Liver (tissue), 9 donors: ENCODE data around the gene NRIP1. TPM values are rescaled to one million over a fixed set of nuclear protein-coding genes. Genes with fewer than 3 reads are reported as not detected.

Experiments used
- DNase-seq: peaks from one replicate; pipeline ENCODE4 v3.0.0-alpha.2; 2017; ENCODE audit warnings: low spot score
- H3K27ac ChIP-seq, 2 donors: one replicate each; pipeline ENCODE4 v1.7.0; 2013; ENCODE audit warnings: inconsistent platforms in 2 of 2, low read length in 2 of 2, control low read depth in 1 of 2, low read depth in 1 of 2, mild to moderate bottlenecking in 1 of 2
- H3K27me3 ChIP-seq, 4 donors: one replicate each; pipeline versions ENCODE4 v1.6.1 to v1.7.0; 2013; ENCODE audit warnings: low read length in 3 of 4, inconsistent platforms in 1 of 4, mild to moderate bottlenecking in 1 of 4, moderate library complexity in 1 of 4; ENCODE audit not compliant: control insufficient read depth in 4 of 4, insufficient read depth in 4 of 4
- H3K36me3 ChIP-seq, 4 donors: one replicate each; pipeline versions ENCODE4 v1.6.1 to v1.7.0; 2013; ENCODE audit warnings: low read length in 3 of 4, mild to moderate bottlenecking in 3 of 4, low read depth in 1 of 4, moderate library complexity in 1 of 4; ENCODE audit not compliant: control insufficient read depth in 4 of 4, insufficient read depth in 3 of 4
- H3K4me1 ChIP-seq, 4 donors: one replicate each; pipeline versions ENCODE4 v1.6.1 to v1.7.0; 2013; ENCODE audit warnings: low read length in 3 of 4, mild to moderate bottlenecking in 3 of 4, moderate library complexity in 1 of 4; ENCODE audit not compliant: control insufficient read depth in 4 of 4, insufficient read depth in 4 of 4
- H3K4me3 ChIP-seq, 3 donors: one replicate each; pipeline versions ENCODE4 v1.6.1 to v1.7.0; 2013; ENCODE audit warnings: low read length in 3 of 3, control low read depth in 1 of 3, low read depth in 1 of 3, mild to moderate bottlenecking in 1 of 3
- H3K9ac ChIP-seq, 2 donors: one replicate each; pipeline ENCODE4 v1.7.0; 2013; ENCODE audit warnings: low read length in 2 of 2, mild to moderate bottlenecking in 2 of 2, moderate library complexity in 2 of 2, control low read depth in 1 of 2, low read depth in 1 of 2
- H3K9me3 ChIP-seq, 4 donors: one replicate each; pipeline versions ENCODE4 v1.6.1 to v1.7.0; 2013; ENCODE audit warnings: low read length in 3 of 4; ENCODE audit not compliant: control insufficient read depth in 4 of 4
- FOXA1 ChIP-seq: IDR thresholded peaks from 2 replicates; pipeline ENCODE4 v1.6.1; 2016; ENCODE audit warnings: antibody characterized with exemption
- HNF4A ChIP-seq, 2 donors: conservative IDR thresholded peaks; 2 replicates each; pipeline ENCODE4 v1.6.1; 2016; ENCODE audit warnings: antibody characterized with exemption in 2 of 2, mild to moderate bottlenecking in 2 of 2
- HNF4G ChIP-seq: IDR thresholded peaks from 2 replicates; pipeline ENCODE4 v1.6.1; 2016; ENCODE audit warnings: antibody characterized with exemption
- JUND ChIP-seq, 2 donors: IDR thresholded peaks; 2 replicates each; pipeline ENCODE4 v1.6.1; 2016; ENCODE audit warnings: antibody characterized with exemption in 2 of 2
- NR2F2 ChIP-seq: IDR thresholded peaks from 2 replicates; pipeline ENCODE4 v1.6.1; 2016; ENCODE audit warnings: antibody characterized with exemption
- RAD21 ChIP-seq, 2 donors: IDR thresholded peaks; 2 replicates each; pipeline ENCODE4 v1.6.1; 2016; ENCODE audit warnings: antibody characterized with exemption in 2 of 2, mild to moderate bottlenecking in 2 of 2
- RXRA ChIP-seq, 2 donors: IDR thresholded peaks; 2 replicates each; pipeline ENCODE4 v1.6.1; 2017 to 2018; ENCODE audit warnings: antibody characterized with exemption in 2 of 2, mild to moderate bottlenecking in 1 of 2
- SP1 ChIP-seq: IDR thresholded peaks from 2 replicates; pipeline ENCODE4 v1.6.1; 2018; ENCODE audit warnings: antibody characterized with exemption, mild to moderate bottlenecking
- YY1 ChIP-seq: IDR thresholded peaks from 2 replicates; pipeline ENCODE4 v1.6.1; 2016; ENCODE audit warnings: antibody characterized with exemption, mild to moderate bottlenecking
- WGBS: extraction: QIAGEN DNeasy Blood & Tissue Kit; methylation state at CpG from one replicate; pipeline ENCODE4 v1.1.7; 2013; 5-methylcytosine and 5-hydroxymethylcytosine counted together
- polyA plus RNA-seq, 2 donors: library from polyadenylated mRNA; stranded (reverse) in 1 of 2; unstranded in 1 of 2; fragments of 200-250 nt in 1 of 2; fragments of >200 nt in 1 of 2; fragmentation: Nextera tagmentation in 1 of 2; extraction: Ambion mirVana in 1 of 2; gene quantifications; one replicate each; pipeline versions ENCODE4 v1.2.1 to v1.2.3, GENCODE V29; 2013 to 2015
- total RNA-seq, 2 donors: library from RNA; depleted of rRNA; stranded (reverse); fragments of >200 nt; gene quantifications; one replicate each; pipeline ENCODE4 v1.2.3, GENCODE V29; 2014
- TF ChIP-seq, protein P1 (sequence below): IDR thresholded peaks from 2 replicates; pipeline ENCODE4 v1.6.1; 2016; ENCODE audit warnings: antibody characterized with exemption, mild to moderate bottlenecking
- TF ChIP-seq, protein P2 (sequence below): fragments of 150-350 bp; IDR thresholded peaks from 2 replicates; pipeline ENCODE4 v1.5.1; 2017; ENCODE audit warnings: improper control_type of control experiment, low read depth, low read length; ENCODE audit not compliant: missing input control
- TF ChIP-seq, protein P3 (sequence below): IDR thresholded peaks from 2 replicates; pipeline ENCODE4 v1.6.1; 2016; ENCODE audit warnings: antibody characterized with exemption
- TF ChIP-seq, protein P4 (sequence below): IDR thresholded peaks from 2 replicates; pipeline ENCODE4 v1.6.1; 2016; ENCODE audit warnings: antibody characterized with exemption
- donor health status: healthy.
- donor health status: healthy.
- donor health status: healthy.
- donor health status: healthy.
- donor health status: healthy.

The NRIP1 gene
- total and polyA plus RNA-seq, 4 donors: 3.8 to 28.4 (median 12.6) TPM

DNA sequence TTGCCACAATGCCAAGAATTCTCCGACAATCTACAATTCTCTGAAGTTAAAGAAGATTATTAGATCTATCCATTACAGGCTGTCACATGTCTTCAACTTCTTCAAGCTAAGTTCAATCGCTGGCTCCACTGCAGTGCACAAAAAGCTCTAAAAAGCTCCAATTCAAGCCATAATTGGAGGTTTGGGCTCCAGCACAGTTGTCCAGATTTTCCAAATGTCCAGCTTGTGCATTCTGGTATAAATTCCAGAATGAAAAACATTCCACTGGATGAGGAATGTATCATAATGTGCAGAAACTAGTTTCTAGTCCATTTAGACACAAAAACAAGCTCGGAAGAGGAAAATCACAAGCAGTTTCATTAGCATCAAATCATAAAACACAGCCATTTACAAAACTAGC lies 138.6 kb downstream of the NRIP1 start:
- H3K9ac ChIP-seq: no peak overlapping the region
- H3K4me3 ChIP-seq: no peak overlapping the region
- no peak for DNase-seq
- H3K27me3 ChIP-seq: no peaks in the 10 kb centered on the region
- no peaks in the 10 kb centered on the region for H3K9me3 ChIP-seq
- 89% methylated on average over 3 of the region's 3 CpGs for WGBS
- no peak overlapping the region for H3K27ac ChIP-seq
- no peak for TF ChIP-seq HNF4G
- TF ChIP-seq NR2F2: no peak
- TF ChIP-seq, protein P1, sequence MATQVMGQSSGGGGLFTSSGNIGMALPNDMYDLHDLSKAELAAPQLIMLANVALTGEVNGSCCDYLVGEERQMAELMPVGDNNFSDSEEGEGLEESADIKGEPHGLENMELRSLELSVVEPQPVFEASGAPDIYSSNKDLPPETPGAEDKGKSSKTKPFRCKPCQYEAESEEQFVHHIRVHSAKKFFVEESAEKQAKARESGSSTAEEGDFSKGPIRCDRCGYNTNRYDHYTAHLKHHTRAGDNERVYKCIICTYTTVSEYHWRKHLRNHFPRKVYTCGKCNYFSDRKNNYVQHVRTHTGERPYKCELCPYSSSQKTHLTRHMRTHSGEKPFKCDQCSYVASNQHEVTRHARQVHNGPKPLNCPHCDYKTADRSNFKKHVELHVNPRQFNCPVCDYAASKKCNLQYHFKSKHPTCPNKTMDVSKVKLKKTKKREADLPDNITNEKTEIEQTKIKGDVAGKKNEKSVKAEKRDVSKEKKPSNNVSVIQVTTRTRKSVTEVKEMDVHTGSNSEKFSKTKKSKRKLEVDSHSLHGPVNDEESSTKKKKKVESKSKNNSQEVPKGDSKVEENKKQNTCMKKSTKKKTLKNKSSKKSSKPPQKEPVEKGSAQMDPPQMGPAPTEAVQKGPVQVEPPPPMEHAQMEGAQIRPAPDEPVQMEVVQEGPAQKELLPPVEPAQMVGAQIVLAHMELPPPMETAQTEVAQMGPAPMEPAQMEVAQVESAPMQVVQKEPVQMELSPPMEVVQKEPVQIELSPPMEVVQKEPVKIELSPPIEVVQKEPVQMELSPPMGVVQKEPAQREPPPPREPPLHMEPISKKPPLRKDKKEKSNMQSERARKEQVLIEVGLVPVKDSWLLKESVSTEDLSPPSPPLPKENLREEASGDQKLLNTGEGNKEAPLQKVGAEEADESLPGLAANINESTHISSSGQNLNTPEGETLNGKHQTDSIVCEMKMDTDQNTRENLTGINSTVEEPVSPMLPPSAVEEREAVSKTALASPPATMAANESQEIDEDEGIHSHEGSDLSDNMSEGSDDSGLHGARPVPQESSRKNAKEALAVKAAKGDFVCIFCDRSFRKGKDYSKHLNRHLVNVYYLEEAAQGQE: no peak
- no peak for TF ChIP-seq HNF4A (conservative IDR thresholded peaks at IDR 0.05)
- TF ChIP-seq YY1: no peak
- TF ChIP-seq SP1: no peak
- no peak for TF ChIP-seq JUND (IDR thresholded peaks at IDR 0.05)
- no peaks in the 10 kb centered on the region for H3K4me1 ChIP-seq
- H3K36me3 ChIP-seq: no peaks in the 10 kb centered on the region

DNA sequence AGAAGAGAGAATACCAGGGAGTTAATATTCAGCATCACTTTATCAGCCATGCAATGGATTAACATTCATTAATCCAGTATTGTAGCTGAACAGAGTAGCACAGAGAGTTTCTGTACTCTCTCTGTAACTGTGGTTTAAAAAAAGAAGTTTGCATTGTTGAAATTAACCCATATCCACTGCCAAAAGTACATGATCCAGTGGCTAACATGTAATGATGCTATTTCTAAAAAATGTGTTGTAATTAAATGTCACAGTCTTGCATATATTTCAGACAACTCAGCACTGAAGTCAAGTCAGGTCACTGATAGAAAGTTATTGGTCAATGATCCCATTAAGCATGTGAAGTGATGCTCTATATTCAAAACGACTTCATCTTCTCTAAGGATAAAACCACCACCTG lies 141.3 kb downstream of the NRIP1 start:
- WGBS: 77% methylated on average over 1 of the region's 1 CpG
- Histone ChIP-seq H3K9ac (no peak overlapping the region), H3K4me3 (no peak overlapping the region), H3K27me3 (no peaks in the 10 kb centered on the region), H3K9me3 (no peaks in the 10 kb centered on the region), H3K36me3 (no peaks in the 10 kb centered on the region), H3K27ac (no peak overlapping the region), H3K4me1 (no peaks in the 10 kb centered on the region)
- no peak for DNase-seq
- peak in 1 of 2 donors; percentile 21 for TF ChIP-seq JUND (IDR thresholded peaks at IDR 0.05)
- peak in 1 of 2 donors; percentile 45 for TF ChIP-seq RXRA (IDR thresholded peaks at IDR 0.05)
- TF ChIP-seq, protein P2, sequence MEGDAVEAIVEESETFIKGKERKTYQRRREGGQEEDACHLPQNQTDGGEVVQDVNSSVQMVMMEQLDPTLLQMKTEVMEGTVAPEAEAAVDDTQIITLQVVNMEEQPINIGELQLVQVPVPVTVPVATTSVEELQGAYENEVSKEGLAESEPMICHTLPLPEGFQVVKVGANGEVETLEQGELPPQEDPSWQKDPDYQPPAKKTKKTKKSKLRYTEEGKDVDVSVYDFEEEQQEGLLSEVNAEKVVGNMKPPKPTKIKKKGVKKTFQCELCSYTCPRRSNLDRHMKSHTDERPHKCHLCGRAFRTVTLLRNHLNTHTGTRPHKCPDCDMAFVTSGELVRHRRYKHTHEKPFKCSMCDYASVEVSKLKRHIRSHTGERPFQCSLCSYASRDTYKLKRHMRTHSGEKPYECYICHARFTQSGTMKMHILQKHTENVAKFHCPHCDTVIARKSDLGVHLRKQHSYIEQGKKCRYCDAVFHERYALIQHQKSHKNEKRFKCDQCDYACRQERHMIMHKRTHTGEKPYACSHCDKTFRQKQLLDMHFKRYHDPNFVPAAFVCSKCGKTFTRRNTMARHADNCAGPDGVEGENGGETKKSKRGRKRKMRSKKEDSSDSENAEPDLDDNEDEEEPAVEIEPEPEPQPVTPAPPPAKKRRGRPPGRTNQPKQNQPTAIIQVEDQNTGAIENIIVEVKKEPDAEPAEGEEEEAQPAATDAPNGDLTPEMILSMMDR: no peak

DNA sequence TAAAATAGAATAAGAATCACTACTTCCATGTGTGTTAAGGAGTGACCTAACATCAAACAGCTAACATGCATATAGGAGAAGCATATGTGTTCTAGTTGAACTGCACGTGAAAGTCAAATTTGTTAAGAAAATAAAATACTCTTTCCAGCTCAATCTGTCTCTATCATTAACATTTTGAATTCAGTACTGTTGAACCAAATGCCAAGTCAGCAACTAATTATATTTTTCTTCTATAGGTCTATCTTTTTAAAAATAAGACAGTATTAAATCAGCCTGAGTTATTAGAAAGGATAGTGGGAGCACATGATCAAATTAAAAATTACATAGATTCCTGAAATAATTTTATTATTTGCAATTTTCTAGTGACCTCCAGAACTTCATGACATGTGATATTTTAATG lies 141.8 kb downstream of the NRIP1 start:
- no peak overlapping the region for H3K27ac ChIP-seq
- WGBS: 87% methylated on average over 1 of the region's 1 CpG
- no peak overlapping the region for H3K9ac ChIP-seq
- no peak overlapping the region for H3K4me3 ChIP-seq
- H3K9me3 ChIP-seq: no peaks in the 10 kb centered on the region
- no peaks in the 10 kb centered on the region for H3K36me3 ChIP-seq
- H3K27me3 ChIP-seq: no peaks in the 10 kb centered on the region
- DNase-seq: no peak
- no peak for TF ChIP-seq HNF4G
- TF ChIP-seq, protein P2: no peak
- TF ChIP-seq RAD21 (IDR thresholded peaks at IDR 0.05): no peak
- no peak for TF ChIP-seq RXRA (IDR thresholded peaks at IDR 0.05)
- TF ChIP-seq YY1: no peak
- TF ChIP-seq, protein P3, sequence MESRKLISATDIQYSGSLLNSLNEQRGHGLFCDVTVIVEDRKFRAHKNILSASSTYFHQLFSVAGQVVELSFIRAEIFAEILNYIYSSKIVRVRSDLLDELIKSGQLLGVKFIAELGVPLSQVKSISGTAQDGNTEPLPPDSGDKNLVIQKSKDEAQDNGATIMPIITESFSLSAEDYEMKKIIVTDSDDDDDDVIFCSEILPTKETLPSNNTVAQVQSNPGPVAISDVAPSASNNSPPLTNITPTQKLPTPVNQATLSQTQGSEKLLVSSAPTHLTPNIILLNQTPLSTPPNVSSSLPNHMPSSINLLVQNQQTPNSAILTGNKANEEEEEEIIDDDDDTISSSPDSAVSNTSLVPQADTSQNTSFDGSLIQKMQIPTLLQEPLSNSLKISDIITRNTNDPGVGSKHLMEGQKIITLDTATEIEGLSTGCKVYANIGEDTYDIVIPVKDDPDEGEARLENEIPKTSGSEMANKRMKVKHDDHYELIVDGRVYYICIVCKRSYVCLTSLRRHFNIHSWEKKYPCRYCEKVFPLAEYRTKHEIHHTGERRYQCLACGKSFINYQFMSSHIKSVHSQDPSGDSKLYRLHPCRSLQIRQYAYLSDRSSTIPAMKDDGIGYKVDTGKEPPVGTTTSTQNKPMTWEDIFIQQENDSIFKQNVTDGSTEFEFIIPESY: no peak
- TF ChIP-seq, protein P4, sequence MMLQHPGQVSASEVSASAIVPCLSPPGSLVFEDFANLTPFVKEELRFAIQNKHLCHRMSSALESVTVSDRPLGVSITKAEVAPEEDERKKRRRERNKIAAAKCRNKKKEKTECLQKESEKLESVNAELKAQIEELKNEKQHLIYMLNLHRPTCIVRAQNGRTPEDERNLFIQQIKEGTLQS: no peak
- no peak for TF ChIP-seq FOXA1
- no peak for TF ChIP-seq SP1
- no peaks in the 10 kb centered on the region for H3K4me1 ChIP-seq
